Mesendoderm (in vitro differentiated cells): Measurements from ENCODE around the gene ENTPD7. TPM values are rescaled to one million over a fixed set of nuclear protein-coding genes. Genes with fewer than 3 reads are reported as not detected.
"Not testable (repeated sequence)": the region's sequence is repeated elsewhere in the genome, so short reads cannot be mapped to it uniquely, and the experiment has no call there.

Experiments used
- DNase-seq: peaks from one replicate; pipeline ENCODE4 v3.0.0; 2013
- H2AK5ac ChIP-seq: 2 replicates; pipeline ENCODE4 v1.6.1; 2013; ENCODE audit warnings: low read length, inconsistent platforms
- H2BK120ac ChIP-seq: 2 replicates; pipeline ENCODE4 v1.6.1; 2013; ENCODE audit warnings: low read depth, mild to moderate bottlenecking, low read length, moderate library complexity, mixed read lengths
- H2BK15ac ChIP-seq: replicated peaks from 2 replicates; pipeline ENCODE4 v1.6.1; 2013; ENCODE audit warnings: low read depth, mild to moderate bottlenecking, moderate library complexity
- H2BK5ac ChIP-seq: 2 replicates; pipeline ENCODE4 v1.6.1; 2013; ENCODE audit warnings: low read length, inconsistent platforms
- H3K18ac ChIP-seq: 2 replicates; pipeline ENCODE4 v1.6.1; 2013; ENCODE audit warnings: mild to moderate bottlenecking, low read length, mixed read lengths
- H3K23ac ChIP-seq: one replicate; pipeline ENCODE4 v1.6.1; 2013; ENCODE audit warnings: low read length
- H3K27ac ChIP-seq: 2 replicates; pipeline ENCODE4 v1.5.1; 2013; ENCODE audit warnings: low read depth, mild to moderate bottlenecking, inconsistent platforms, low read length, moderate library complexity
- H3K27me3 ChIP-seq: 2 replicates; pipeline ENCODE4 v1.6.1; 2013; ENCODE audit warnings: low read length, control low read depth, mild to moderate bottlenecking, inconsistent platforms; ENCODE audit not compliant: insufficient read depth, poor library complexity
- H3K36me3 ChIP-seq: 2 replicates; pipeline ENCODE4 v1.6.1; 2013; ENCODE audit warnings: low read length, inconsistent platforms; ENCODE audit not compliant: control insufficient read depth, insufficient read depth
- H3K4ac ChIP-seq: one replicate; pipeline ENCODE4 v1.6.1; 2013; ENCODE audit warnings: low read depth, mild to moderate bottlenecking, low read length, moderate library complexity
- H3K4me1 ChIP-seq: 2 replicates; pipeline ENCODE4 v1.6.1; 2013; ENCODE audit warnings: low read depth, low read length, inconsistent platforms; ENCODE audit not compliant: control insufficient read depth
- H3K4me2 ChIP-seq: 2 replicates; pipeline ENCODE4 v1.6.1; 2013; ENCODE audit warnings: low read length
- H3K4me3 ChIP-seq: 2 replicates; pipeline ENCODE4 v1.5.1; 2013; ENCODE audit warnings: mild to moderate bottlenecking, low read length
- H3K56ac ChIP-seq: one replicate; pipeline ENCODE4 v1.6.1; 2013; ENCODE audit warnings: low read length
- H3K79me1 ChIP-seq: 2 replicates; pipeline ENCODE4 v1.6.1; 2013; ENCODE audit warnings: low read length, inconsistent platforms
- H3K79me2 ChIP-seq: 2 replicates; pipeline ENCODE4 v1.6.1; 2013; ENCODE audit warnings: mild to moderate bottlenecking, low read length; ENCODE audit not compliant: control insufficient read depth, insufficient read depth
- H3K9ac ChIP-seq: 2 replicates; pipeline ENCODE4 v1.6.1; 2013; ENCODE audit warnings: low read length, inconsistent platforms
- H4K5ac ChIP-seq: one replicate; pipeline ENCODE4 v1.6.1; 2013; ENCODE audit warnings: low read length
- H4K8ac ChIP-seq: one replicate; pipeline ENCODE4 v1.6.1; 2013; ENCODE audit warnings: low read depth, mild to moderate bottlenecking, control low read depth, low read length, moderate library complexity
- WGBS: extraction: QIAGEN DNeasy Blood & Tissue Kit; methylation state at CpG from one replicate; pipeline ENCODE4 v1.1.7; 2013; ENCODE audit warnings: low lambda C conversion rate, missing lambda C conversion rate; ENCODE audit not compliant: insufficient coverage; ENCODE audit errors: extremely low coverage; 5-methylcytosine and 5-hydroxymethylcytosine counted together
- small RNA-seq: library from polyadenylated mRNA; stranded (forward); fragments of <200 nt; extraction: miRNeasy Mini kit (QIAGEN cat#:217004); gene quantifications from one replicate; pipeline ENCODE3, GENCODE V24; 2013; ENCODE audit not compliant: insufficient read depth

Gene ENTPD7

DNA sequence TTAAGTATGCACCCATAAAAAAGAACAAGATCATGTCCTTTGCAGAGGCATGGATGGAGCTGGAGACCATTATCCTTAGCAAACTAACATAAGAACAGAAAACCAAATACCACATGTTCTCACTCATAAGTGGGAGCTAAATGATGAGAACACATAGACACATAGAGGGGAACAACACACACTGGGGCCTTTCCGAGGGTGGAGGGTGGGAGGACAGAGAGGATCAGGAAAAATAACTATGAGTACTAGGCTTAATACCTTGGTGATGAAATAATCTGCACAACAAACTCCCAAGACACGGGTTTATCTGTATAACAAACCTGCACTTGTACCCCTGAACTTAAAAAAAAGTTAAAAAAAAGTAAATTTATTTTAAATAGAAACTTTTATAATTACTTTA lies 86.9 kb downstream of the ENTPD7 start:
- H3K79me1 ChIP-seq, DNase-seq, H3K4ac ChIP-seq, H3K9ac ChIP-seq, H3K79me2 ChIP-seq, H2AK5ac ChIP-seq, H3K23ac ChIP-seq, H2BK5ac ChIP-seq, H2BK120ac ChIP-seq, H3K27ac ChIP-seq, H4K5ac ChIP-seq, H3K4me1 ChIP-seq, H4K8ac ChIP-seq, H3K18ac ChIP-seq, H3K4me2 ChIP-seq, H3K36me3 ChIP-seq, H3K4me3 ChIP-seq, H3K56ac ChIP-seq, H3K27me3 ChIP-seq, H2BK15ac ChIP-seq: not testable (repeated sequence)
- WGBS = no CpG with 5 or more reads among the region's 2 CpGs

DNA sequence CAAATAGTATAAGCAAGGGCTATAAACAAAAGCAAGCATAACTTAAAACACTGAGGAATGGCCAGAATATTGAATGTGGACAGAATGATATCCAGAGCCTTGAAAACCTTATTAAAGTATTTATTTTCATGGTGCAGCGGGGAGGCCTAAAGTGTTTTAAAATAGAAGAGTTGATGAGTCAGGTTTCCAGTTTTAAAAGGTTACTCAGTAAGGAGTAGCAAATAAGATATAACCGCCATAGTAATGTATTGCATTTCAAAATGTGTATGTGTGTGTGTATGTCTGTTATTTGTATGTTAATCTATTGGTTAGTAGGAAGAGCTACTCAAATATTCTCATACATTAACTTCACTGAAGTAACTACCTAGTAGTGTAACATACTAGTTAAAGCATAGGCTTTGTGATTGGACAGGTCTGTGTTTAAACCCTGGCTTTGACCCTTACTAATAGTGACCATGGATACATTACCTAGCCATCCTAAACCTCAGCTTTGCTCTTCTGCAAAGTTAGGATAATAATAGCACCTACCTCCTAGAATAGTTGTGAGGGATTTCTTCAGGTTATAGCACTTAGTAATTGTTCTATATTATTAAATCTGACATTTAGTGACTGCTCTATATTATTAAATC lies 89.6 kb downstream of the ENTPD7 start:
- peaks cover 3% of the 10 kb centered on the region for H3K36me3 ChIP-seq

DNA sequence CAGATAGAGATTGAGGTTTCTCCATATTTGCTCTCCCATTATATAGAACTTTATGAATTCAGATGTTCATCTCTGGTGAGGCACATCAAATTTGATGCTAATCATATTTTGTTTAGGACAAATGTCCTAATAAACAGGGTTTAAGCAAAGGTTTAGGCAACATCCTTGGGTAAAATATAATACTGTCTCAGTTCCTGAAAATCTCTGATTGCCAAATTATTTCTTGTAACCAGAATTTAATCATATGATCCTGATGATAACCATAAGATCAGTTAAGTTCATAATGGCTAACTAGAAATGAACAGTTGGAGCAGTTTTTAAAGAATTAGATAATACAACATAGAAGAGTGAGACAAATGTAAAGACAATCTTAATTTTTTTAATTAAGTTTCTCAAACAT lies 91.3 kb downstream of the ENTPD7 start:
- Histone ChIP-seq H3K18ac (no peak overlapping the region), H3K36me3 (no peaks in the 10 kb centered on the region), H3K4me2 (no peak overlapping the region), H4K8ac (no peak overlapping the region), H3K56ac (no peak overlapping the region), H2BK120ac (no peak overlapping the region), H3K4me1 (no peaks in the 10 kb centered on the region), H2BK5ac (no peak overlapping the region), H3K27me3 (no peaks in the 10 kb centered on the region), H3K27ac (no peak overlapping the region), H2BK15ac (no peak overlapping the region), H3K9ac (no peak overlapping the region), H4K5ac (no peak overlapping the region), H3K4me3 (no peak overlapping the region), H3K4ac (no peak overlapping the region), H3K23ac (no peak overlapping the region), H2AK5ac (no peak overlapping the region), H3K79me1 (no peaks in the 10 kb centered on the region), H3K79me2 (no peaks in the 10 kb centered on the region)
- DNase-seq = no peak

More for the DNA sequence above, 89.6 kb downstream of the ENTPD7 start:
- H4K5ac ChIP-seq = no peak overlapping the region
- no peak overlapping the region for H3K56ac ChIP-seq
- H3K4me3 ChIP-seq = no peak overlapping the region
- H2BK120ac ChIP-seq = no peak overlapping the region
- no peaks in the 10 kb centered on the region for H3K79me1 ChIP-seq
- H4K8ac ChIP-seq = no peak overlapping the region
- H3K4me1 ChIP-seq = no peaks in the 10 kb centered on the region
- H2BK15ac ChIP-seq = no peak overlapping the region
- no peaks in the 10 kb centered on the region for H3K27me3 ChIP-seq
- H2BK5ac ChIP-seq = no peak overlapping the region
- no peaks in the 10 kb centered on the region for H3K79me2 ChIP-seq
- no peak overlapping the region for H3K18ac ChIP-seq
- H3K9ac ChIP-seq = no peak overlapping the region
- H2AK5ac ChIP-seq = no peak overlapping the region
- no peak overlapping the region for H3K4me2 ChIP-seq
- no peak overlapping the region for H3K27ac ChIP-seq
- no peak overlapping the region for H3K4ac ChIP-seq
- no peak overlapping the region for H3K23ac ChIP-seq
- DNase-seq = no peak
- WGBS = no CpG with 5 or more reads among the region's 2 CpGs

DNA sequence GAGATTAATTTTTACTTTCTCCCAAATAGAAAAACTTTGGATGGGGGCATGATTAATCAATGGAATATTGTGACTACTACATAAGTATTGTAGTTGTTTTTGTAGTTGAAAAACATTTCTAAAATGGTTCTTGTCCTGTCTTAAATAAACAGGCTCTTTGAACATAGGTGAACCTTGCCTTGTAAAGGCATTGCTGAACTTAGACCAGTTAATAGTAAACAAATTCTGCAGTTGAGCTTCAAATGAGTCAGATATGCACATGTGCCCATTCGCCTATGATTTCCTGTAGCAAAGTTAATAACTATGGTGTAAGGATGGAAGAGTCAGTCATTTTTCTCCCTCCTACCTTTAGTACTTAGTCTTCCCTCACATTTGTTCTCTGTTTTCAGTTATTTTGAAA lies 95.4 kb downstream of the ENTPD7 start:
- no peak overlapping the region for H2BK120ac ChIP-seq
- no peaks in the 10 kb centered on the region for H3K79me2 ChIP-seq
- H3K4me2 ChIP-seq = no peak overlapping the region
- H4K8ac ChIP-seq = no peak overlapping the region
- no peak overlapping the region for H2BK15ac ChIP-seq
- no peak overlapping the region for H2BK5ac ChIP-seq
- H3K27me3 ChIP-seq = no peaks in the 10 kb centered on the region
- H2AK5ac ChIP-seq = no peak overlapping the region
- no peaks in the 10 kb centered on the region for H3K4me1 ChIP-seq
- no peak overlapping the region for H3K4ac ChIP-seq
- no CpG with 5 or more reads among the region's 1 CpG for WGBS
- no peak overlapping the region for H3K9ac ChIP-seq
- H3K79me1 ChIP-seq = no peaks in the 10 kb centered on the region
- no peak overlapping the region for H4K5ac ChIP-seq
- no peak overlapping the region for H3K27ac ChIP-seq
- no peak overlapping the region for H3K23ac ChIP-seq
- no peak overlapping the region for H3K4me3 ChIP-seq
- no peak overlapping the region for H3K18ac ChIP-seq
- no peak overlapping the region for H3K56ac ChIP-seq
- peaks cover 1% of the 10 kb centered on the region for H3K36me3 ChIP-seq
- no peak for DNase-seq

Small RNAs within 50 kb of the gene (small RNA-seq; reads per million reads assigned to genes)
- not detected for gene AL133353.1
